ENCODE results near the gene CELSR1.

CELSR1 gene

DNA sequence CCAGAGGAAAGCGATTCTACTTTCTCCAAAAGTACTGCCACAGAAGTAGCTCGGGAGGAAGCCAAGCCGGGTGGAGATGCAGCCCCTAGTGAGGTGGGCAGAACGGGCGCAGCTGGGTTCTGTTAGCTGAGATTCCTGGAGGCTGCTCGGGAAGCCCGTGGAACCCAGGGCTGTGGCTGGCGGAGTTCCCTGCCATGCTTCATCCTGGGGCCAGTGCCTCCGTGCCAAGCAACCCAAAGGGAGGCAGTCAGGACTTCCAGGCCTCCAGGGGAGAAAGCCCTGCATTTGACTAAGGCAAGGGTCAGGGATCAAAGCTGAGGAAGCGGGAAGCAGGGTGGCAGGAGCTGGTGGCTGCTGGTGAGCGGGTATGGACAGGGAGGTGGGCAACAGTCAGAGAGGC, 208.6 kb downstream of the CELSR1 start:
- H3K9me3 Mint-ChIP-seq = no peaks in the 10 kb centered on the region
- no peaks in the 10 kb centered on the region for H3K4me1 Mint-ChIP-seq
- no peak overlapping the region for H3K4me3 Mint-ChIP-seq
- peaks cover 35% of the 10 kb centered on the region for H3K36me3 Mint-ChIP-seq (ENCODE audit: low read depth)
- no peak overlapping the region for H3K27ac Mint-ChIP-seq
- peaks cover 2% of the 10 kb centered on the region for H3K27me3 Mint-ChIP-seq (ENCODE audit: low read depth, poor library complexity)
- no peak for DNase-seq
- TF ChIP-seq, protein P1, sequence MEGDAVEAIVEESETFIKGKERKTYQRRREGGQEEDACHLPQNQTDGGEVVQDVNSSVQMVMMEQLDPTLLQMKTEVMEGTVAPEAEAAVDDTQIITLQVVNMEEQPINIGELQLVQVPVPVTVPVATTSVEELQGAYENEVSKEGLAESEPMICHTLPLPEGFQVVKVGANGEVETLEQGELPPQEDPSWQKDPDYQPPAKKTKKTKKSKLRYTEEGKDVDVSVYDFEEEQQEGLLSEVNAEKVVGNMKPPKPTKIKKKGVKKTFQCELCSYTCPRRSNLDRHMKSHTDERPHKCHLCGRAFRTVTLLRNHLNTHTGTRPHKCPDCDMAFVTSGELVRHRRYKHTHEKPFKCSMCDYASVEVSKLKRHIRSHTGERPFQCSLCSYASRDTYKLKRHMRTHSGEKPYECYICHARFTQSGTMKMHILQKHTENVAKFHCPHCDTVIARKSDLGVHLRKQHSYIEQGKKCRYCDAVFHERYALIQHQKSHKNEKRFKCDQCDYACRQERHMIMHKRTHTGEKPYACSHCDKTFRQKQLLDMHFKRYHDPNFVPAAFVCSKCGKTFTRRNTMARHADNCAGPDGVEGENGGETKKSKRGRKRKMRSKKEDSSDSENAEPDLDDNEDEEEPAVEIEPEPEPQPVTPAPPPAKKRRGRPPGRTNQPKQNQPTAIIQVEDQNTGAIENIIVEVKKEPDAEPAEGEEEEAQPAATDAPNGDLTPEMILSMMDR (IDR thresholded peaks at IDR 0.05) = no peak

DNA sequence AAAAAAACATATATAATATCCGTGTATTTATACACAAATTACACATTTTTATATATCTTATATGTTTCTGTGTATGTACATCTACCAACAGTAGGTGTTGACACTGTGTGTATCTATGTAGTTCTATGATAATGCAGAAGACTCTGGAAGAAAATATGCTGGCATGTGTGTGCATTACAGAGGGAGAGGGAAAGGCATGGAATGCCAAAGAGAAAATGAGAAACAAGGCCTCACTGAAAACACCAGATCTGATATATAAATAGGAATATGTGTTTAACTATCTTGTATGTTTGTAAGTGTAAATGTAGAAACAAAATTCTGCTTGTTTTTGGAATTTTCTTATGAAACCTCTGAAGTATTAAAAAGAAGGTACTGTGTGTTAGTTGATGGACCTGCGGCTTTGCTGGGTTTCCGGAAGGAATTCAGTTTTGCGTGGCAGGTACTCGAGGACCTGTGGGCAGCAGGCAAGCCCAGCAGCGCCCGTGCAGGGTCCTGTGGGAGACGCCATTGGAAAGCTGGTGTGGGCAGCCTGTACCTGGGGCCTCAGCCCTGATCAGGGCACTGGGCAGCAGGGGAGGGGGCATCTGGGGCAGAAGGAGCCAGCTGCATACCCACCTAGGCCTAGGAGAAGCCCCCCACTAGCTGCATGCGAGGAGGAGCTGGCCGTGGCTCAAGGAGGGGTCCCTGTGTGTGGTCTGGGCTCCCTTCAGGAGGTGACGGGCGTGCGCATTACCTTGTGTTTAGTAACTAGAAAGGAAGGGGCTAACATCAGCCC, 209.5 kb downstream of the CELSR1 start:
- H3K9me3 Mint-ChIP-seq = no peaks in the 10 kb centered on the region
- peaks cover 32% of the 10 kb centered on the region for H3K36me3 Mint-ChIP-seq (ENCODE audit: low read depth)
- H3K27me3 Mint-ChIP-seq (ENCODE audit: low read depth, poor library complexity) = peaks cover 1% of the 10 kb centered on the region
- no peak overlapping the region for H3K4me3 Mint-ChIP-seq
- no peaks in the 10 kb centered on the region for H3K4me1 Mint-ChIP-seq
- TF ChIP-seq, protein P1 (IDR thresholded peaks at IDR 0.05) = no peak
- no peak for DNase-seq
- peak overlapping the region; percentile 80 for H3K27ac Mint-ChIP-seq

DNA sequence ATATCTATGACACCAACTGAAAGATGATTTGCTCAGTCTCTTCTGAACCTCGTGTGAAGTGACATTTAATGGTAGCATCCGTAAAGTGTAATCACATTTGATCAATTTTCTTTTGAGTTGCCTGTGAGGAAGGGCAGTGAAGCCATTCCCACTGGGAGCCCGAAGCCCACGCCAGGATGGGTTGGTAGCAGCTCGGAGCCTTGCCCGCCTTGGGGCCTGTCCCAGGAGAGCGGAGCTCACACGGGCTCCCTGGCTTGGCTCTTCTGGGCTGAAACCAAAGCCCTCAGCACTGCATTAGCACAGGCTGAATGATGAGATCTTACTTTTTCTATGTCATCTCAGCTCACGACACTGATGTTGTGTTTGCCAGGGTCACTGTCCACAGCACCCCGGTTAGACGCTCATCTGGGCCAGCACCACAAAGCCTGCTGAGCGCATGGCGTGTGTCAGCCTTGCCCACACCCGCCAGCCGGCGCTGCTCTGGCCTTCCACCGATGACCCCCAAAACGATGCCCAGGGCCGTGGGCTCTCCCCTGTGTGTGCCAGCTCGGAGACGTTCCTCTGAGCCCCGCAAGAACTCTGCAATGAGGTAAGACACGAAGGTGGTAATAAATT, 211.2 kb downstream of the CELSR1 start:
- Mint-ChIP-seq H3K9me3 (no peaks in the 10 kb centered on the region), H3K4me1 (no peaks in the 10 kb centered on the region), H3K36me3 (ENCODE audit: low read depth) (peaks cover 44% of the 10 kb centered on the region), H3K27me3 (ENCODE audit: low read depth, poor library complexity) (no peaks in the 10 kb centered on the region), H3K27ac (no peak overlapping the region), H3K4me3 (no peak overlapping the region)
- no peak for DNase-seq
- TF ChIP-seq, protein P1 (IDR thresholded peaks at IDR 0.05) = no peak

DNA sequence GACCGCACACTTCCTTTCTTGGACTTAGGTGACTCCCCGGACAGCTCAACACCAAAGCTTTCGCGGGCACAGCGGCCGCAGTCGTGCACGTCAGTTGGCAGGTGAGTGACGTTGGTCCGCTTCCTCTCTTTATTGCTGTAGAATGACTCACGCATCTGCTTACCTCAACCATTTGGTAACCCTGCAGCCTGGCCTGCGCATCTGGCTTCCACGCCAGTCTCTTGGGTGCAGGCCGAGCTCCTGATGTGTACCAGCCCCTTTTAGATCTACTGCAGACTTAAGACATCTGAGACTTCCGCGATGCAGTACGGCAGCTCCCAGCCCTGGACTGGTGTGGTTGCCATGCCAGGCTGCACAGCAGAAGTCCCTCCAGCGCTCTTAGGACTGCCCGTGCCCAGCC, 214.3 kb downstream of the CELSR1 start:
- H3K9me3 Mint-ChIP-seq = no peaks in the 10 kb centered on the region
- no peak for DNase-seq
- no peaks in the 10 kb centered on the region for H3K4me1 Mint-ChIP-seq
- H3K27me3 Mint-ChIP-seq (ENCODE audit: low read depth, poor library complexity) = no peaks in the 10 kb centered on the region
- H3K36me3 Mint-ChIP-seq (ENCODE audit: low read depth) = peaks cover 62% of the 10 kb centered on the region
- H3K27ac Mint-ChIP-seq = peak overlapping the region; percentile 68
- TF ChIP-seq, protein P1 (IDR thresholded peaks at IDR 0.05) = no peak
- no peak overlapping the region for H3K4me3 Mint-ChIP-seq

DNA sequence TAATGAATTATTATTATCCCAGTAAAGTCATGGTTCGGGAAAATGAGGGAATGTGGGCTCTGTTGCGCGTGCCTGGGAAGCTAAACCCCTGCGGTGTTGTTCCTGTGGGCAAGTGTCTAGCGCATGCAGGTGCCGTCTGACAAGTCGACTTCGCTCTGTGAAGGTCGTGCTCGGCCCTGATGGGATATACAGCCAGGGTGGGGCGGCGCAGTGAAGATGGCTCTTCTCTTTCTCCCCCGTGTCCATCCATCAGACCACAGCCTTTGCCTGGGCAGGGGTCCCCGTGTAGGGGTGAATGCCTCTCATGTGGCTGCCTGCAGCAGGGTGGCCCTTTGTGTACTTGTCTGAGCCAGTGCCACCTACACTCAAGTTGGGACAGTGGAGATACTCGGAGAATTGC, 214.7 kb downstream of the CELSR1 start:
- H3K4me3 Mint-ChIP-seq = no peak overlapping the region

More for the DNA sequence above, 214.7 kb downstream of the CELSR1 start:
- Mint-ChIP-seq H3K36me3 (ENCODE audit: low read depth) (peaks cover 64% of the 10 kb centered on the region), H3K27me3 (ENCODE audit: low read depth, poor library complexity) (no peaks in the 10 kb centered on the region), H3K4me1 (no peaks in the 10 kb centered on the region), H3K9me3 (no peaks in the 10 kb centered on the region), H3K27ac (no peak overlapping the region)
- DNase-seq = no peak
- TF ChIP-seq, protein P1 (IDR thresholded peaks at IDR 0.05) = no peak
